Heart right ventricle (tissue), 16 donors: ENCODE measurements around the gene DCDC2B. TPM values are rescaled to one million over a fixed set of nuclear protein-coding genes. Genes with fewer than 3 reads are reported as not detected.
A peak's percentile ranks its signal among the peaks of the same experiment; 100 is the strongest.

ENCODE experiments used
- ATAC-seq, 8 donors: fragments of 200-7000 bp; cut with Tn5 transposase; one replicate each; pipeline ENCODE4 v1.9.1; 2020; ENCODE audit warnings: mild to moderate bottlenecking in 8 of 8, moderate library complexity in 8 of 8, moderate number of reproducible peaks in 1 of 8
- DNase-seq, 2 donors: peaks; one replicate each; pipeline ENCODE4 v3.0.0-alpha.2; 2020
- H3K27ac ChIP-seq, 10 donors: fragments of 200-600 bp; sonication (generic) in 2 of 10; one replicate each; pipeline versions ENCODE4 v1.5.0 to v1.8.0; 2020 to 2022; ENCODE audit warnings: mild to moderate bottlenecking in 3 of 10
- H3K27me3 ChIP-seq, 7 donors: fragments of 200-600 bp; one replicate each; pipeline ENCODE4 v1.8.0; 2021 to 2022; ENCODE audit warnings: mild to moderate bottlenecking in 2 of 7
- H3K36me3 ChIP-seq, 9 donors: fragments of 200-600 bp; sonication (generic) in 1 of 9; one replicate each; pipeline versions ENCODE4 v1.5.0 to v1.8.0; 2020 to 2022; ENCODE audit warnings: mild to moderate bottlenecking in 2 of 9
- H3K4me1 ChIP-seq, 9 donors: fragments of 200-600 bp; sonication (generic) in 1 of 9; one replicate each; pipeline versions ENCODE4 v1.5.0 to v1.8.0; 2020 to 2022; ENCODE audit warnings: mild to moderate bottlenecking in 4 of 9
- H3K4me3 ChIP-seq, 10 donors: fragments of 200-600 bp; sonication (generic) in 2 of 10; one replicate each; pipeline versions ENCODE4 v1.5.0 to v1.8.0; 2020 to 2022; ENCODE audit warnings: mild to moderate bottlenecking in 7 of 10, moderate library complexity in 2 of 10
- H3K9me3 ChIP-seq, 11 donors: fragments of 200-600 bp in 10 of 11; sonication (generic) in 2 of 11; one replicate each; pipeline versions ENCODE4 v1.5.0 to v1.8.0; 2013 to 2022; ENCODE audit warnings: mild to moderate bottlenecking in 2 of 11, control low read depth in 1 of 11, moderate library complexity in 1 of 11
- WGBS, 2 donors: extraction: QIAGEN DNeasy Blood & Tissue Kit; methylation state at CpG; one replicate each; pipeline ENCODE4 v1.1.7; 2013; ENCODE audit warnings: inconsistent platforms in 1 of 2; 5-methylcytosine and 5-hydroxymethylcytosine counted together
- intact Hi-C, 10 donors: fragments of 100-400 bp; cut with DNase I; formaldehyde crosslinking; loops; one replicate each; pipeline versions ENCODE4 v1.11.1 to v1.14.2; 2022
- polyA plus RNA-seq, 2 donors: library from polyadenylated mRNA; stranded (reverse); fragments of 200-250 nt; gene quantifications; one replicate each; pipeline ENCODE4 v1.2.3, GENCODE V29; 2013
- total RNA-seq, 10 donors: library from RNA; stranded (reverse); fragmentation: NEBNext Ultra II Directional in 3 of 10; extraction: Animal tissue kit (Norgen Biotek cat#: 25700) in 3 of 10; gene quantifications; one replicate each; pipeline versions ENCODE4 v1.2.1 to v1.2.4, GENCODE V29; 2021 to 2023
- TF ChIP-seq, protein P1 (sequence below), 9 donors: fragments of 200-600 bp; sonication (generic) in 2 of 9; IDR thresholded peaks; one replicate each; pipeline versions ENCODE4 v1.5.0 to v1.8.0; 2021 to 2022; ENCODE audit warnings: antibody characterized with exemption in 9 of 9, mild to moderate bottlenecking in 5 of 9, moderate library complexity in 1 of 9
- donor health status: Arrhythmogenic right ventricular cardiomyopathy.
- donor health status: ischemic (EF 13 %, LVEDD 7.1; RV severe dilation, severe dysfunction).
- donor health status: healthy with polysubstance abuse.
- donor health status: DM: no; HTN: yes; CAD: no.
- donor health status: DM: no; HTN: no; CAD: no.
- donor health status: ischemic (EF 25% LVEDD 6.9; RV normal size, moderate dysfunction).
- donor health status: ischemic (EF 25% LVEDD 5.7; RV mildly dilated, moderate dysfunction).
- donor health status: healthy.
- donor health status: DM: yes; HTN: yes; CAD: no.
- donor health status: Ischemic cardiomyopathy.
- donor health status: ischemic (EF 35%, LVEDD 5.7; RV mildly dilated, moderate dysfunction).
- donor health status: nonischemic (EF 11% LVEDD 7.7; RV severe dilation, severe dysfunction).
- donor health status: DM: yes; HTN: yes; CAD: no.
- donor health status: PGD.
- donor health status: ischemic (EF 29% LVEDD 5.4; RV normal size, mild dysfunction).
- donor health status: nonischemic (EF 23%, LVEDD 6.1; RV moderate dilation, normal function).

DCDC2B gene
- total and polyA plus RNA-seq, 12 donors = not detected

DNA sequence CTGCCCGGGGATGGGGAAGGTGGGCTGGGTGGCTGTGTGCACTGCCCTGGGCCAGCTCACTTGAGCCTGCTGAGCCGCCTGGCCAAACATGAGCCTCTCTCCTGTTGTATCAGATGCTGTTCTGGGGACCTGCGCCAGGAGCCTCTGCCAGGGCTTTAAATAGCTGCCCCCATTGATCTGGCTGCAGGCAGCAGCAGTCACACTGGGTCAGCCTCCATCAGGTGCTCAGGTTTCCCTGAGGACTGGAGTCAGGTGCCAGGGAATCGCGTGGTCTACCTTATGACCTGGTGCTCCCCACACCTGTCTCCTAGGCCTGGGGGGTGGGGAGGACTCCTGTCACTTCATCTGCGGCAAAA, 9.2 kb upstream of the DCDC2B start:
- peaks cover 0 to 46% (median 23%) of the 10 kb centered on the region in 9 donors for H3K36me3 ChIP-seq
- H3K9me3 ChIP-seq = no peaks in the 10 kb centered on the region
- H3K27ac ChIP-seq = peak overlapping the region; percentile 47 to 93 (median 86)
- H3K4me1 ChIP-seq = peaks cover 12 to 54% (median 38%) of the 10 kb centered on the region in 9 donors
- peak; percentile 73 to 77 for DNase-seq
- peak; percentile 34 to 76 (median 61) for ATAC-seq
- H3K27me3 ChIP-seq = no peaks in the 10 kb centered on the region
- H3K4me3 ChIP-seq = peak overlapping the region in 9 of 10 donors; percentile 47 to 75 (median 62)
- intact Hi-C loops = no loop called here
- 20 to 33% methylated on average over 6 of the region's 6 CpGs for WGBS, 2 donors
- TF ChIP-seq, protein P1, sequence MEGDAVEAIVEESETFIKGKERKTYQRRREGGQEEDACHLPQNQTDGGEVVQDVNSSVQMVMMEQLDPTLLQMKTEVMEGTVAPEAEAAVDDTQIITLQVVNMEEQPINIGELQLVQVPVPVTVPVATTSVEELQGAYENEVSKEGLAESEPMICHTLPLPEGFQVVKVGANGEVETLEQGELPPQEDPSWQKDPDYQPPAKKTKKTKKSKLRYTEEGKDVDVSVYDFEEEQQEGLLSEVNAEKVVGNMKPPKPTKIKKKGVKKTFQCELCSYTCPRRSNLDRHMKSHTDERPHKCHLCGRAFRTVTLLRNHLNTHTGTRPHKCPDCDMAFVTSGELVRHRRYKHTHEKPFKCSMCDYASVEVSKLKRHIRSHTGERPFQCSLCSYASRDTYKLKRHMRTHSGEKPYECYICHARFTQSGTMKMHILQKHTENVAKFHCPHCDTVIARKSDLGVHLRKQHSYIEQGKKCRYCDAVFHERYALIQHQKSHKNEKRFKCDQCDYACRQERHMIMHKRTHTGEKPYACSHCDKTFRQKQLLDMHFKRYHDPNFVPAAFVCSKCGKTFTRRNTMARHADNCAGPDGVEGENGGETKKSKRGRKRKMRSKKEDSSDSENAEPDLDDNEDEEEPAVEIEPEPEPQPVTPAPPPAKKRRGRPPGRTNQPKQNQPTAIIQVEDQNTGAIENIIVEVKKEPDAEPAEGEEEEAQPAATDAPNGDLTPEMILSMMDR (IDR thresholded peaks at IDR 0.05) = no peak

GRCh38 chr1:32200226-32201010, 8.5 kb upstream of the DCDC2B start, which contains the start of gene CCDC28B:
CCDC28B (plus strand) TSS chr1:32200595; CDS start chr1:32201936, 1,341 bp downstream.
- no peaks in the 10 kb centered on the region for H3K9me3 ChIP-seq
- H3K27ac ChIP-seq = peak within 1 kb of the TSS; percentile 47 to 93 (median 86)
- intact Hi-C loops = no loop called here
- TF ChIP-seq, protein P1 (IDR thresholded peaks at IDR 0.05) = no peak
- no peaks in the 10 kb centered on the region for H3K27me3 ChIP-seq
- peaks cover 12 to 60% (median 46%) of the 10 kb centered on the region in 9 donors for H3K4me1 ChIP-seq
- H3K36me3 ChIP-seq = peaks cover 0 to 38% (median 16%) of the 10 kb centered on the region in 9 donors
- peak within 1 kb of the TSS; percentile 47 to 75 (median 62) for H3K4me3 ChIP-seq
- ATAC-seq = peak; percentile 39 to 68 (median 58)
- DNase-seq = peak; percentile 71 to 79
- WGBS, 2 donors = 0 to 1% methylated on average over 34 of the region's 34 CpGs

- Histone ChIP-seq H3K9me3 (no peaks in the 10 kb centered on the region), H3K4me3 (peak overlapping the region; percentile 47 to 75 (median 62)), H3K27ac (peak overlapping the region in 9 of 10 donors; percentile 81 to 93 (median 86)), H3K27me3 (no peaks in the 10 kb centered on the region), H3K4me1 (peaks cover 18 to 58% (median 47%) of the 10 kb centered on the region in 9 donors), H3K36me3 (peaks cover 0 to 30% (median 8%) of the 10 kb centered on the region in 9 donors)
- ATAC-seq = peak; percentile 37 to 71 (median 62)
- TF ChIP-seq, protein P1 (IDR thresholded peaks at IDR 0.05) = peak in 3 of 9 donors; percentile 6 to 34 (median 32)
- peak; percentile 70 to 86 for DNase-seq
- intact Hi-C loops = no loop called here
- 1% methylated on average over 26 of the region's 26 CpGs for WGBS, 2 donors
Measured at GRCh38 chr1:32201011-32201855, 7.7 kb upstream of the DCDC2B start.

- Histone ChIP-seq H3K4me3 (peak overlapping the region; percentile 53 to 76 (median 72)), H3K36me3 (peaks cover 0 to 6% (median 0%) of the 10 kb centered on the region in 9 donors), H3K27ac (peak overlapping the region in 8 of 10 donors; percentile 2 to 81 (median 49)), H3K9me3 (no peaks in the 10 kb centered on the region), H3K4me1 (peaks cover 9 to 44% (median 37%) of the 10 kb centered on the region in 9 donors), H3K27me3 (no peaks in the 10 kb centered on the region)
- intact Hi-C loops = no loop called here
- 33% methylated on average over 26 of the region's 26 CpGs for WGBS, 2 donors
- TF ChIP-seq, protein P1 (IDR thresholded peaks at IDR 0.05) = no peak
- ATAC-seq = no peak
- DNase-seq = no peak
Measured at GRCh38 chr1:32204943-32205361, 3.9 kb upstream of the DCDC2B start.
